COLO829 (cell line): Measurements from ENCODE around the gene TSPAN7.
A peak's percentile ranks its signal among the peaks of the same experiment; 100 is the strongest.

Experiments
- DNase-seq: peaks from one replicate; pipeline ENCODE4 v3.0.0; 2012; ENCODE audit warnings: low spot score

The TSPAN7 gene

DNA sequence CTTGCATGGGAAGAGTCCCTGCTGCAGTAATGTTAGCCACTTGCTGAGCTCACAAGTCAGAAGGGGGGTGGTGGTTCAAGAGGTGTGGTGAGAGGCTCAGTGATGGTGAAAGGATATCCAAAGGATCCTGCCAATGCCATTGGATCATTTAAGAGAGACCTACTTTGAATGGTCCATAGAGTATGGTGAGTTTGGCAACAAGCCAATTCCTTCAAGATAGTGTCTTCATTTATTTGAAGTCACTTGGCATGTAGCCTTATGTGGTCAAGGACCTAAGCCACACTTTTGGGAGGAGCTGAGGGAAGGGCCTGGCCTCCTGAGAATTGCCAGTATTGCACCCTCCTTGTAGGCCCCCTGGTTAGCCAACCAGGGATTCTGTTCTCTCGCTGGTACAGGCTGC lies 87.9 kb downstream of the TSPAN7 start:
- no peak for DNase-seq

DNA sequence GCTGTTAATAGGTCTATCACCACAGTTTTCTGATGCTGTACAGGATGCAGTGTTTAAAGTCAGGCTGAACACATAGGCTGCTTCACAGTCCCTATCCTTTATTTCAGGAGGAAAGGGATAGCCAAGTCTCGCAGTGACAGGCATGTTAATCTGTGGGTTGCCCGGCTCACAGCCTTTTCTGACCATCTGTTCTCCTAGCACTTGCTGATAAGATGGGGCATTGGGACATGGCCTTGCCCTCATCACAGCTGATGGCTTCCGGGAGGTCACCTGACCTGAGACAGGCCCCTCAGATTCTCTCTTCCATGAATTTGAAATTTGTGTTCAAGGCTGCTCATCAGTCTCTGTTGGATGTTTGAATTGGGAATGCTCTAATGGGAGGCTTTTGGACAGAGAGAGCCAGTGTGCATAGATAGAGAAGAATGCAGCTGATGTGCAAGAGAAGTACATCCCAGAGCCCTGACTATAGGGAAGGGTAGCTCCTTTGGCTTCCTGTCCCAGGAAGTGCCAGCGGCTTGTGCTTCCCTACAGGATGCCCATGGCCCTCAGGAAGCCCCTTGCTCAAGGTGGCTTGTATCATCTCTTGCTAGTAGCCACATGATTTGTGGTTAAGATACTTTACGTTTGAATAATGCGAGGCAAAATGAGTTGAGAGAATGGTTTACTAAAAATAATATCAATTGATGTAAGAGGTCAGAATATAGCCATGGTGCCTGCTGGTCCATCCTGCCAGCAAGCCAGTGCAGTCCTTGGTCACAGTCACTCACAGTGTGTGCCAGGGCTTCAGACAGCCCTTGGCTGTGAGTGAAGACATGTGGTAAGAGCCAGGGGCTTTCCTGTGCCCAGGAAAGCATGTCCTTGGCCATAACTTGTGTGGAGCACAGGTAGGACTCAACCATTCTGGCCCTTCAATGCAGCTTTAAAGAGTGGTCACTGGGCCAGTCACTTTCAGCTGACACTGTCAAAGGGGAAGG lies 88.6 kb downstream of the TSPAN7 start:
- no peak for DNase-seq

DNA sequence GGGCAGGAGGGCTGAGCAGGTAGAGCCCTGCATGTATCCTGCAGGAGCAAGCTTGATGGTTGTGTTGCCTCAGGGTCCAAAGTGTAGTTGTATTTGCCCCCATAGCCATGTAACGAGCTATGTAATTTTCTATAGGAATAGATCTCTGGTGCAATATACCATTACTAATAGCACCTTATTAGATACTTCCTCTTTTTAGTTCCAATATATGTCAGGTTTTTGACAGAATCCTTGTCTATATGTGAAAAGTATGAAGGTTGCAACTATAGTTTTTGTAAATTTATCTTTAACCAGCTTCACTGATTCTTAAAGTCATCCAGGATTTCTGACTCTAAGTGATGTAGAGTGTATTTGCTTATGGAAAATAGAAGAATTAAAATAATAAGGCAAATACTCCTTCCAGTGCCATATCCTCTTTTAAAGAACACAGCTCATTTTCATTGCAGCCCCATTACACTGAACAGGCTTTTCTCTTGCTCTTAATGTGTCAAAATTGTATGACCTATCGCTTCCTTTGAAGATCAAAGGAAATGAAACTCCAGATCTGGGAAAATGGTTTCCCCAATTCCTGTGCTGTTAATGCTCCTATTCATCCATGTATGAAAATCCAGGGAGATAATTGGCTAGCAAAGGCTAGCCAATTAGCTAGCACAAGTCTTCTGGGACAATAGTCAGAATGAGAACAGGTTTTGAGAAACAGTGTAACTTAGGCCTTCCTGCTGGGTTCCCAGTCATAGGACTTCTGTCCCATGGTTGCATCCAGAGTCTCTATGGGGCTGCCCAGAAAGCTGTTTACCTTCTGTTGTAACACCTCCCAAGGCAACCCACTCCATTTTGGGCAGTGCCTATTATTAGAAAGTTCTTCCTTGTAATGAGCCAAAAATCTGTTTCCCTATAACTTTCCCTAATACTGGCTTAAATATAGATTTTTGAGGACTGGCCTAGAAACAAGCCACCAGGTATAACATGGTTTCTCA lies 90.6 kb downstream of the TSPAN7 start:
- no peak for DNase-seq

DNA sequence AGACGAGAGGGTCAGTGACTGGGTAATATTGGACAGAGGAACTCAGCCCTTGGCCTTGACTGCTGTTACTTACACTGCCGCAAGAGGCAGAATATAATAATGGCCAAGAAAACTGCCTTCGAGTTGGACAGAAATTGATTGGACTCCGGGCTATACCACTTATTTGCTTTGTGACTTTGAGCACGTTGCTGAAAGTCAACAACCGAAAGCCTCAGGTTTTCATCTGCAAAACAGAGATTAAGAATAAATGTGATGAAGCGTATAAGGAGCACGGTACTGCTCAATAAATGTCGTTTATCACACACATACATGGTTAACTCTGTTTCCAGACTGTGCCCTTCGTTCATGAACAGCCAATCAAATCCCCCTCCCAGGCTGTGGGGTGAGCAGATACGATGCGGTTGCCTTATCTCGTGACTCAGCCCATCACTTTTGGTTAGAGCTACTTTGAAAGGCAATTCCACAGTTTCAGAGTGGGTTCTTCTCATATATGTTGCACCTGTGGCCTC lies 91.6 kb downstream of the TSPAN7 start:
- no peak for DNase-seq

DNA sequence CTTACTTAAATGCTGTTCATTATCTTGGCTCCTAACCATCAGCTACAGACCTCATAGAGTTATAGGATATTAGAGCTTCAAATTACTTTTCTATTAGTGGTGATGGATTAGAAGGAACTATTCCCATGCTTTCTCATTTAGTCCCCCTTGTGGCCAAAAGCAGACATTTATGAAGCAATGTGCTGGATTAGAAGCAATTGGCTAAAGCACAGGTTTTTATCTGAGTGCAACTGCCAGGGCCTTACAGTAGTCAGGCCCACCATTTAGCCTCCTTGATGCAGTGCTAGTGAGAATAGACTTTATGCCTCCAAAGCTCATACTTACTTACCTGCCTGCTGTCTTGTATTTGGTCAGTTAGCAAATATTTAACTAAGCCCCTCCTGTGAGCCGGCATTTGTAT lies 93.0 kb downstream of the TSPAN7 start:
- no peak for DNase-seq

DNA sequence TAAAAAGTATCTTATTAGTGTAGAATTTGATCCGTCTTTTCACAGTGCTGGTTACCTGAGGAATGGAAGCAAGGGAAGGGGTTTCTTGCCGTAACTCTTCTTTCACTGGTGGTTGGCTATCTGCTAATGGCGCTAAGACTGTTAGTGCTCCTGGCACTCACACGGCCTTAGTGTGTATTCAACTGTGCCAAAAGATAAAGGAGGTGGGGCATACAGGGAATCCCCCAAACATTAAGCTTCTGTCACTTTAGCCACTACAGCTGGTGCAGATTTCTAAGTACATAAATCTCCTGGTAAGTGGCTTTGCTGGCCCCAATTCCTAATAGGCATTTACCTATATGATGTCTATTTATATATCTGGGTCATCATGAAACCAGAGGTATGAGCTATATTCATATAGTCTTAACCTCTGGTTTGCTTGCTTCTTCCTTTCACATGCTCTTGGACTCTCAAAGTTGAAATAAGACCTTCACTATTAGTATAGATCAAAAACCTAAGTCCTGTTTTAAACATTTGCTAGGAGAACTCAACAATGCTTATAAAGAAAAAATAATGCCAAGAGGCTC lies 95.1 kb downstream of the TSPAN7 start:
- DNase-seq = no peak

DNA sequence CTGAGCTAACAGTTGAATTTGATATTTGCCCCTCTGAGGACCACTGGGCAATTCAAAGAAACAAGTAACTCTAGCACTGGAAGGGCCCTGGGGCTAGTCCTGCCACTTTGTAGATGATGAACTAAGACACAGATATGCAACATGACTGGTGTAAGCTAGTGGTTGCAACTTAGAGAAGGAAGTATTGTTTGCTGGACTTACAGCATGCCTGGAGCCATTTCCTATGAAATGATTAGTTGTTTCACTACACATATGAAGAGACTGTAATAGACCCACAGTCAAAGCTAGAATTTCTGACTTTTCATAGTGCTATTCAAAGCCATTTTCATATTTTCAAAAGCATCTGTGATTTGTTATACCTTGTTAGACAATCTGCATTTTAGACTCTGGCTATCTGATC lies 96.2 kb downstream of the TSPAN7 start:
- DNase-seq = peak; percentile 19

DNA sequence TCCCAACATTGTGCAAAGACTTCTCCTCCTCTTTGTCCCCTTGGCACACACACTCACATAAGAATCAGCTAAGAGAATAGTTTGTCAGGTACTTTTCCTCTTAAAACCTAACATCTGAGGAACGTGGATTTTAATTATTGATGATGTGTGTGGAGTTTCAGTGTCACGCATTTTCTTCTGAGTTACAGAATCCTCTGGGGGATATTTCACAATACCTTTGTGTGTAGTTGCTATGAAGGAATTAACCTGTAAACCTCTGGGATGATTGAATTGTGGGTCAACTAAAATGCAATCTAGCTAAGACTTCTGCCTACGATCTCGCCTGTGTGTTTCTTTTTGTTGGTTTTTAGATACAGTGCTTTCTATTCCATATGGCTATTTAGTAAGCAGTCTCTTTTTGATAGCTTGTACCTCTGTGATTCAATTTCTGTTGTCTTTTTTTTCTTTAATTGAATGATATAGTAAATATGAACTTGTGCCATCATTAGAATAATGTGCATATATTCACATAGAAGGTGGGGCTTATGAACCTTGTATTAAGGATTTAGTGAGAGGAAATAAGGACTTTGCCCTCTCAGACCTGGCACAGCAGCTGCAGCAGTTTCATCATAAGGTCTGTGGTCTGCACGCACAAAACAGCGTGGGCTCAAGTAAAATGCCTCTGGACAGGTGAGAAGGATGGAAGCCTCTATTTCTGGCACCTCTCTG lies 99.2 kb downstream of the TSPAN7 start:
- no peak for DNase-seq

DNA sequence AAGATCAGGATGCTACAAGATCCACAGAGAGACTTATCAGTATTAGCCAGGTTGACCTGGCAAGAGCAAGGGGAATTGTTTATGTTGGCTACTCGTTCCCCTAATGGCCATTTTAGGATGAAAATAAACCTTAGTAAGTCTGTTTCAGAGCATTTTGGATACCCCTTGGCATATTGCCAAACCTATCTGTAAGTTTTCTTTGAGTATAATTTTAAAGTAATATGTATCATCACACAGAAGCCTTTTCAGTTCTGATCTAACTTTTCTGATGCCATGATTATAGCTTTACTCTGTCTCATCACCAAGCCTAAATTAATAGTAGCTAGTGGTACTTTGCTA lies 99.7 kb downstream of the TSPAN7 start:
- DNase-seq = no peak

DNA sequence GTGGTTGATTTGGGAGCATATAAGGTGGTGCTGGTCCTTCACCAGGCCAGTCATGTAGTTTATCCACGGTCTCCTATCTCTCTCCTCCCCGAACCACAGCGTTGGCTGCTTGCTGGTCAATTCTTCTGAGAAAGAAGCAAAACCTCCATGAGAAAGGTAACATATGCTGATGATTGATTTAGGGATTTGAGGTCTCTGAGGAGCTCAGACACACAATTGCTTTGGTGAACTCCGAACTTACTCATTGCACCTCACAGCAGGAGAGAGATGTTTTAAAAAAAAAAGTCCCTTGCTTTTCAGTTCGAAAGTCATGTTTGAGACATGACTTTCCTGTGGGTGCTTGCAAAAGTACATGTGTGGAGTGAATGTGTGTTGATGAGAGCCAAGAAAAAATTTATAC lies 100.2 kb downstream of the TSPAN7 start:
- no peak for DNase-seq

DNA sequence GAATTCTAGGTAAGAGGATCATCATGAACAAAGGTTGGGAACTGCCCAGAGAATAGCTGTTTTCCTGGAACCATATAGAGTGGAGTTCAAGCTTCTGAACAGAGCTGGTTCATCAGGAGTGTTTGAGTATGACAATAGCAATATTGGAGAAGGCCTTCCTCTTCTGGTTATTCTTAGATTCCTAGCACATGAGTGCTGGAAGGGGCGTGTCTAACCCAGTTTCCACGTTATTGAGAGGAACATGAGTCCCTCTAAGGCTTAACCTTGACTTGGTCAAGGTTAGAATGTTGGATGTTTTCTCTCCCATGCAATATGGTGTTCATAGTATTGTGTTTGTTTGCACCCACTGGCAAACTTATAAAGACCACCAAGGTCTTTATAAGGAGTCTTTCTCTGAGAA lies 101.3 kb downstream of the TSPAN7 start:
- no peak for DNase-seq

DNA sequence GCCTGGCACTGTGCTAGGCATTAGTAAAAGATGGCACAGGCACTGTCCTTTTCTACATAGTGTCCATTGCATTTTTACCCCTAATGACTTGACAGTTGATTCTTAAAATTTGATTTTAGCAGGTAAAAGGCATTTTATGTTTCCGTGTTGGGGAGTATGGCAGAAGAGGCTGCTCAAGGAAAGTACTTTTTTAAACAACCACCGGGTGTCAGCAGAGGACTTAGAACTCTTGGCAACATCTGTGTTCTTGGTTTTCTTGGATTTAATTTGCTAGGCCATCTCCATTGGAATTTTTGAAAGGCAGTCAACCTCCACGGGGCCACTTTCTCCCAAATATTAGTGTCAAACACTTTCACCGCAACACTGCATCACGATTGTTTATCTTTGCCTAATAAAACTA lies 102.9 kb downstream of the TSPAN7 start:
- peak; percentile 34 for DNase-seq

DNA sequence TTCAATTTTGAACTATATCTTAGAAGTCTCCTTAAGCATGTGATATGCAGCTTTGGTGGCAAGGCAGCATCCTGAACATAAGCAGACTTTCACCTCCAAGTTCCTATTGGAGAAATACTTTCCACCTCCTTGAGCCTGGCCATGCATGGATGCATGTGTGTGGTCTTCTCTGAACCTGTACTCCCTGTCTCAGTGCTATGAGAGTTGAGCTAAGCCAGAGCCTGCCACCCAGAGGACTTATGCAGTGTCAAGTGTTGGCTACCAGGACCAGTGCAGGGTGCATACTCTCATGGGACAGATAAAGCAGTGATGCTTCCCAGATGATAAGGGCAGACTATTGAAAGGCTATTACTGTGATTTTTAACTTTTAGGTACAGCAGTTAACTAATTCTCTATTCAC lies 105.6 kb downstream of the TSPAN7 start:
- no peak for DNase-seq

DNA sequence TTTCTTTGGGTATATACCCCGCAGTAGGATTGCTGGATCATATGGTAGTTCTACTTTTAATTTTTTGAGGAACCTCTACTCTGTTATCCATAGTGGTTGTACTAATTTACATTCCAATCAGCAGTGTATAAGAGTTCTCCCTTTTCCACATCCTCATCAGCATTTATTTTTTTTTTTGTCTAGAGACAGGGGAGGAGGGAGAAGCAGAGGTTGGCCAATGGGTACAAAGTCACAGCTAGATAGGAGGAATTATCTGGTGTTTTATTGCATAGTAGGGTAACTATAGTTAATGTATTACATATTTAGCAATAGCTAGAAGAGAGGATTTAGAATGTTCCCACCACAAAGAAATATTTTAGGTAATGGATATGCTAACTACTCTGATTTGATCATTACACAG lies 107.4 kb downstream of the TSPAN7 start:
- DNase-seq = no peak

DNA sequence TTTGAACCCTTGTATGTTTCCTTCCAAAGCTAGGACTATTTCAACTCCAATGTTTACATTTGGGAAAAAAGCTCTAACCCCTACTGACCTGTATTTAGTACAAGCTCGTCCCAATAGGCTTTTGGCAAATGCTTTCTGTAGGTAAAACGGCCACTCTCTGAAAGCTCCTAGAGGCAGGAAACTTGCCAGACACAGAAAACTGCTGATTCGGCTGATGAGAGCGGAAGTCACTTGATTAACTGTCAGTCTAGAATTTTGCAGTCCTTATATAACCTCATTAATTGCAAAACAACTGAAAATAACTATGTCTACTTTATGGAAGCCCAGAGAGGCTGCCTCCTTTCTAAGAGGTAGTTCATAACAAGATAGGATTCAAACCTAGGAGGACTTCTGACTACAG lies 108.1 kb downstream of the TSPAN7 start:
- no peak for DNase-seq

DNA sequence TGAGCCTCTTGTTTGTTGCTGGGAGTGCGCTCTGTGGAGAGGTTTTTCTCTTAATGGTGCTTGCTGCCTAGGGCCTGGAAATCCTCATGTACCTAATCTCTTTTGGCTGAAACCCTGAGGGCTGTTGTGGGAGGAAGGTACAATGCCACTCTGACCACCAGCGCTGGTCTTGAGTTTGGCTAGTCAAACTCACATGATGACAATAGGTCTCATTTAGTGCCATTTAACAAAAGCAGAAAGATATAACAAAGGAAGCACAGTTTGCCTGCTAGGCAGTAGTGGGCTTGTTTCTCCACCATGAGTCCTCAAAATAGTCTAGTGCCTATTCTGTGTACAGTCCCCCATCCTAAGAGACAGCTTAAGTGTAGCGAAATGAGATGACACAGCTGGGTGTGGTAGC lies 111.3 kb downstream of the TSPAN7 start:
- DNase-seq = peak; percentile 20

DNA sequence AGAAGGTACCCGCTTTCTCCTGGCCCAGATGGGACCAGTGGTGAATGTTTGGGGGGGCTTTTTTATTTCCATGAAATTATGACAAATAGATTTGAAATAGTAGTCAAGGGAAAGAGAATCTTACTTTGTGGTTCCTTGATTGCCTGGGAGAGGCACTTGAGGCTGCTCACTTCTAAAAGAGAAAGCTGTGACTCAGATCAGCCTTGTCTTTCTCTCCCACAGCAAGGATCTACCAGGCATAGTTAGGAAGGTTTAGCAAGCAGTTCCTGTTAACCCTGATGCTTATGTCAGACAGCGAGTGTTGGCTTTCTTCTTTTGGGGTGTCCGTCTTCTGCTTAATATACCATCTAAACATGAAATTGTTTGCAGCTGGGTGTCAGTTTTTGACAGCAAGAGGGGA lies 114.5 kb downstream of the TSPAN7 start:
- no peak for DNase-seq

DNA sequence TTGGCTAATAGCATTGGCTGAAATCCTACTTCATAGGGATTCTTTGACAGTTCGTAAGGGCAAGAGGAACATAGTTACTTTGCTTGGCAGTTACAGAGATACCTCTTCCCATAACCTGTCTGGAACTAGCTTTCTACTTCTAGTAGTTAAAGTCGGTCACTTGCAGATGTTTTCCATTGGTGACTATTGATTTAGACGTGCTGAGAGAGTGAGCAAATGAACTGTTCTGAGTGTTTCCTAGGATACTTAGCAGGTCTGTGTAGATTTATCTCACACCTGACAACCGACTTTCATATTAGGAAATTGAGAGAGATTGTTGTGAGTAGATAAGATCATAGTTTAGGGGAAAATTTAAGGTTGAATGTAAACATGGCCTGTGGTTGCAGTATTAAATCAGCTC lies 116.8 kb downstream of the TSPAN7 start:
- DNase-seq = no peak

DNA sequence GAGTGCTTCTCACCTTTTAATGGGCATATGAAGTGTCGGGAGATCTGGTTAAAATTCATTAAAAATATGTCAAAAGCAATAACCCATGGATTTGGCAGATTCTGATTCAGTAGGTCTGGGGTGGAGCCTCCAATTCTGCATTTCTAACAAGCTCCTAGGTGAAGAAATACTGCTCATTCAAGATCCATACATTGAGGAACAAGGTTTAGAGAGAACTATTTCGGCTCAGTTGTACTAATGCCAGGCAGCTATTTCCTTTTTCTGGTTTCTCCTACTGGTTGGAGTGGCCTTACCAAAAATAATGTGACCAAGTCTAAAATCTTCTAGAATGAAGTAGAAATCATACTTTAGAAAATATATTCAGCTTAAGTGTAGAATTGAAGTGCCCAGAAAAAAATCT lies 117.5 kb downstream of the TSPAN7 start:
- DNase-seq = no peak

DNA sequence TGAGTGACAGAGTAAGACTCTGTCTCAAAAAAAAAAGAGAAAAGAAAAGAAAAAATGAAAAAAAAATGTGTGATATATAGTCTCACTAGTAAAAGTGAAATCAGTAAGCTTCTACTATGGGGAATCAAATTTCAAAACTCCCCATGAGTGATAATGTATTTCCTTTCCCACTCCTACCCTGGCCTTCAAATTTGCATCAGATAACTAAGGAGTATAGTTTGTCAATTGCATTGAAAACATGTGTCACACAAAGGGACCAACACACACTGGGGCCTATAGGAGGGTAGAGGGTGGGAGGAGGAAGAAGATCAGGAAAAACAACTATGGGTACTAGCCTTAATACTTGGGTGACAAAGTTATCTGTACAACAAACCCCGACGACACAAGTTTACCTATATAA lies 118.4 kb downstream of the TSPAN7 start:
- DNase-seq = no peak

DNA sequence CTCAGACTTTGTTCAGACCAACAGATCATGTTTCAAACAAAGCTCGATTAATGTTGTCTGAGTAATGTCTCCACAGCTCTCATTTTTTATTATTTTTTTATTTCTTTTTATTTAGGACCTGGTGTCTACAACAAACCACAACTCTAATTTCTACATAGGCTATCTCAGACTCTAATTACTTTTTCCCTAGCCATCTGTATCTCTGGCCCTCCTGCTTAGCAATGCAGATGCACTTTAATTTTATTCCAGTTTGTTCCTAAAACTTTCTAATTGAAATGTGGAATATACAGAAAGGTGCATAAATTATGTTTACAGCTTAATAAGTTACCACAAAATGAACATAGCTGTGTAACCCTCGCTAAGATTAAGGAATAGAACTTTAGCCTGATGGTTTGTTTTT lies 120.8 kb downstream of the TSPAN7 start:
- no peak for DNase-seq

DNA sequence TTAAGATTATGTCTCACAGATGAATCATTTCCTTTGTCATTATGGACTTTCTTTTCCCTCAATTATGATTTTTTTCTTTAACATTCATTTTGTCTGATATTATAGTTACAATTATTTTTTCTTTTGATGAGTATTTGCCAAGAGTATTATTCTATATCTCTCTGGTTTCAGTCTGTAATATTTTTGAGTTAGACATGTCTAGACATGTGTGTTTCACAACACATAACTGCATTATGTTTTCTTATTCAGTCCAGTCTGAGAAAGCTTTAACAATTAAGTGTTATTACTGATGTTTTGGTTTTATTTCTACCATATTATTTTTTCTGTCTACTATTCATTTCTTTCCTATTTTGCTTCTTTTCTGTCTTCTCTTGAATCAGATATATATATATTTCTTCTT lies 131.6 kb downstream of the TSPAN7 start:
- DNase-seq = no peak
